Neural crest cell (in vitro differentiated cells): ENCODE data around the gene SBF1. TPM values are rescaled to one million over a fixed set of nuclear protein-coding genes. Genes with fewer than 3 reads are reported as not detected.
"Not testable (repeated sequence)": the region's sequence is repeated elsewhere in the genome, so short reads cannot be mapped to it uniquely, and the experiment has no call there.

Experiments used
- DNase-seq: peaks from one replicate; pipeline ENCODE4 v3.0.0; 2021; ENCODE audit warnings: low read depth, mixed read lengths, low spot score
- H3K27ac Mint-ChIP-seq: one replicate; pipeline ENCODE4 v1.8.0; 2021; ENCODE audit warnings: mild to moderate bottlenecking, mixed read lengths; ENCODE audit not compliant: unreplicated experiment
- H3K27me3 Mint-ChIP-seq: 2 replicates; pipeline ENCODE4 v1.8.0; 2021; ENCODE audit warnings: low read depth, mild to moderate bottlenecking, mixed read lengths
- H3K36me3 Mint-ChIP-seq: 2 replicates; pipeline ENCODE4 v1.8.0; 2021; ENCODE audit warnings: low read depth, mild to moderate bottlenecking, mixed read lengths
- H3K4me1 Mint-ChIP-seq: 2 replicates; pipeline ENCODE4 v1.8.0; 2021; ENCODE audit warnings: mixed read lengths
- H3K4me3 Mint-ChIP-seq: one replicate; pipeline ENCODE4 v1.8.0; 2021; ENCODE audit warnings: mild to moderate bottlenecking, mixed read lengths
- H3K9me3 Mint-ChIP-seq: 2 replicates; pipeline ENCODE4 v1.8.0; 2021; ENCODE audit warnings: mixed read lengths
- total RNA-seq: library from RNA; stranded (reverse); gene quantifications from 2 replicates; pipeline ENCODE4 v1.2.1, GENCODE V29; 2021
- TF ChIP-seq, protein P1 (sequence below): fragments of 200-600 bp; sonication (generic); conservative IDR thresholded peaks from 2 replicates; pipeline ENCODE4 v1.5.0; 2021; ENCODE audit warnings: antibody characterized with exemption, mild to moderate bottlenecking

Gene SBF1
- total RNA-seq, 1 donor from 2014 or later: 130 TPM

DNA sequence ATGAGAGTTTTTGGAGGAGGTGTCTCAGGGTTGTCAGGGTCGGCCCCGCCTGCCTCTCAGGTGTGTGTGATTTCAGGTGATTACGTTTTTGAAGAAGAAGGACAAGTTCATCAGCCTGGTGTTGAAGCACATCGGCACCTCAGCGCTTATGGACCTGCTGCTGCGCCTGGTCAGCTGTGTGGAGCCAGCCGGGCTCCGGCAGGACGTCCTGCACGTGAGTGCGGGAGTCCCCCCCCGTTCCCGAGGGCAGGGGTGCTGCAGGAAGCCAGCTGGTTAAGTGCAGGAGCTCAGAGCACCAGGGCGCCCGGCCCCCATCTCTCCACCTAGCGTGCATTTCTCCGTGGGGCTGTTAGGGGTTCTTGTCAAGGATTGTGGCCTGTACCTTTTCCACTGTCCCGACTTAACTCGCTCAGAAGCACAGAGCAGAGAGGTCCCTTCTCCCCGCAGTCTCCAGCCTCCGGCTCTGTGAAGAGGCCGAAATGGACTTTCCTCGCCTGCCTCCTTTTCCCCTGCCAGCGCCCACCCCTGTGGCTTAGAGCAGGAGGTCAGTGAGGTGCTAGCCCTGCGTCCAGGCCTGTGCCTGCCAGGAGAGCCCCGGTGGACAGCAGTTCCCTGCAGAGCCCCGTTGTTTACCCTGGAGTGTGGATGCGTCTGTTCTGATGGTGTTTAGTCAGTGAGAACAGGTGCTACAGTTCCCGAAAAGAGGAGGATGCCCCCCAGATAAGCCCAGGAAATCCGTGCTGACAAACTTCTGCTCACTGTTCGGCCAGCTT is 60.2 kb downstream of the SBF1 start:
- Mint-ChIP-seq H3K4me1 (no peaks in the 10 kb centered on the region), H3K27ac (no peak overlapping the region)
- TF ChIP-seq, protein P1, sequence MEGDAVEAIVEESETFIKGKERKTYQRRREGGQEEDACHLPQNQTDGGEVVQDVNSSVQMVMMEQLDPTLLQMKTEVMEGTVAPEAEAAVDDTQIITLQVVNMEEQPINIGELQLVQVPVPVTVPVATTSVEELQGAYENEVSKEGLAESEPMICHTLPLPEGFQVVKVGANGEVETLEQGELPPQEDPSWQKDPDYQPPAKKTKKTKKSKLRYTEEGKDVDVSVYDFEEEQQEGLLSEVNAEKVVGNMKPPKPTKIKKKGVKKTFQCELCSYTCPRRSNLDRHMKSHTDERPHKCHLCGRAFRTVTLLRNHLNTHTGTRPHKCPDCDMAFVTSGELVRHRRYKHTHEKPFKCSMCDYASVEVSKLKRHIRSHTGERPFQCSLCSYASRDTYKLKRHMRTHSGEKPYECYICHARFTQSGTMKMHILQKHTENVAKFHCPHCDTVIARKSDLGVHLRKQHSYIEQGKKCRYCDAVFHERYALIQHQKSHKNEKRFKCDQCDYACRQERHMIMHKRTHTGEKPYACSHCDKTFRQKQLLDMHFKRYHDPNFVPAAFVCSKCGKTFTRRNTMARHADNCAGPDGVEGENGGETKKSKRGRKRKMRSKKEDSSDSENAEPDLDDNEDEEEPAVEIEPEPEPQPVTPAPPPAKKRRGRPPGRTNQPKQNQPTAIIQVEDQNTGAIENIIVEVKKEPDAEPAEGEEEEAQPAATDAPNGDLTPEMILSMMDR: no peak

GRCh38 chr22:50408954-50409353 is 65.9 kb downstream of the SBF1 start:
- H3K4me3 Mint-ChIP-seq, H3K27ac Mint-ChIP-seq, DNase-seq, H3K36me3 Mint-ChIP-seq, H3K27me3 Mint-ChIP-seq, H3K9me3 Mint-ChIP-seq, H3K4me1 Mint-ChIP-seq: not testable (repeated sequence)

More for the DNA sequence above, 60.2 kb downstream of the SBF1 start:
- no peaks in the 10 kb centered on the region for H3K27me3 Mint-ChIP-seq
- DNase-seq: no peak
- H3K36me3 Mint-ChIP-seq: no peaks in the 10 kb centered on the region
- no peak overlapping the region for H3K4me3 Mint-ChIP-seq
- H3K9me3 Mint-ChIP-seq: no peaks in the 10 kb centered on the region

- Mint-ChIP-seq H3K9me3 (no peaks in the 10 kb centered on the region), H3K4me1 (no peaks in the 10 kb centered on the region), H3K36me3 (peaks cover 8% of the 10 kb centered on the region), H3K4me3 (no peak overlapping the region), H3K27me3 (no peaks in the 10 kb centered on the region), H3K27ac (no peak overlapping the region)
- DNase-seq: no peak
- TF ChIP-seq, protein P1: no peak
Measured at GRCh38 chr22:50408311-50408710, 66.5 kb downstream of the SBF1 start.

DNA sequence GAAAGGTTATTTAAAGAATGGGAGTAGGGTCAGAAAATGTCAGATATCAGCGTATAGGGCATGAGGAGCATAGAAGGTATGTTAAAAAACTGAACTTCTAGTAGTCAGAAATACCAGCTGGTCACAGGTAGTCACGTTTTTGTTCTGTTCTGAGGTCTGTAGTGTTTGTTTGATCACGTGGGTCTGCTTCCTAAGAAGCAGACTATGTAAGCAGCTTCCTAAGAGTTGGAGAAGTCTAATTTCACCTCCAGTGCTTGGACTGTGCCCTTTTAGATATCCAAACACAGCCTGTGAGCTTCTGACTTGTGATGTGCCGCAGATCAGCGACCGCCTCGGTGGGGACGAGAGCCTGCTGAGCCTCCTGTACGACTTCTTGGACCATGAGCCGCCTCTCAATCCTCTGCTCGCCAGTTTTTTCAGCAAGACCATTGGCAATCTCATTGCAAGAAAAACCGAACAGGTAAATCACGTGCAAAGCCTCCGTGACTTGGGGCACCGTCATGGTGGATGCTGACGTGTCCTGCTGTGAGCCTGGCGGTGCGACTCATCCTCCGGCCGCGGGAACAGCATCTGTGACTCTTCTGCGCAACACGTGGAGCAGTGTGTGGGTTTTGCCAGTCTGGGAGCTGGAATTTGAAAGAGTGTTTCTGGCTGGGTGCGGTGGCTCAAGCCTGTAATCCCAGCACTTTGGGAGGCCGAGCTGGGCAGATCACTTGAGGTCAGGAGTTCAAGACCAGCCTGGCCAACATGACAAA is 68.2 kb downstream of the SBF1 start:
- Mint-ChIP-seq H3K4me3 (no peak overlapping the region), H3K27ac (peak overlapping the region; percentile 43), H3K36me3 (peaks cover 8% of the 10 kb centered on the region)

DNA sequence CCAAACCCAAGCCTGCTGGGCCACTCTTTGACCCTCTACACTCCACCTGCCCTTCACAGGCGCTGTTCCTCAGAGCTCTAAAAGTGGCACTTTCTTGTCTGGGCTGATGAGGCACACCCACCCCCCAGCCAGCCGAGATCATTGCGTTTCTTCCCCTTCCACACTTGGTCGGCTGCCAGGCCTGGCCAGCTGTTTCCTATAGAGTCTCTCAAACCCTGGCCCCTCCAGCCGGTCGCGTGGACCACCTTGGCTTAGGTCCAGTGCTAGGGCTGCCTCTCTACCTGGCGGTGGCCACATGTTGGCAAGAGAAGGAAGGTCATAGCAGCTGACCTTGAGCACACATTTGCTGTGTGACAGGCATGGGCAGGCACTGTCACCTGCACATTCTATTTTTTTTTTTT is 71.1 kb downstream of the SBF1 start:
- TF ChIP-seq, protein P1: no peak
- Mint-ChIP-seq H3K4me1 (peaks cover 4% of the 10 kb centered on the region), H3K27ac (no peak overlapping the region), H3K4me3 (no peak overlapping the region), H3K36me3 (peaks cover 8% of the 10 kb centered on the region), H3K27me3 (no peaks in the 10 kb centered on the region), H3K9me3 (no peaks in the 10 kb centered on the region)
- no peak for DNase-seq

More for the DNA sequence above, 68.2 kb downstream of the SBF1 start:
- H3K9me3 Mint-ChIP-seq: no peaks in the 10 kb centered on the region
- TF ChIP-seq, protein P1: no peak
- no peak for DNase-seq
- no peaks in the 10 kb centered on the region for H3K4me1 Mint-ChIP-seq
- H3K27me3 Mint-ChIP-seq: no peaks in the 10 kb centered on the region

DNA sequence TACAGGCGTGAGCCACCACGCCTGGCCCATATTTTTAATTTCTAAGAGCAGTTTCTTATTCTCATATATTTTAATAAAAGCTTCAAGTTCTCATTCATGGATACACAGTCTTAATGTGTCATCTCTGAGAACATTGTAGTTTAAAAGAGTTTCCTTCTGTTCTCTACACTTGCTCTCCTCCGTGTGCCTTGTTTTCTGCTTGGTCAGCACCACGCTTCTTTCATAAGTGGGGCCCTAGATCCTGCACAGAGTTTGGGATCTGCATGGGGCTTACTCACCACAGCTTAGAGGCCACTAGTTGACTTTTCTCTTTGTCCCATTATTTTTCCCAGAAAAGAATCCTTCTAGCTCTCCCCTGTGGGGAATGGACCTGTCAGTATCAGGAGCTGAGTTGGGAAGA is 72.9 kb downstream of the SBF1 start:
- H3K27ac Mint-ChIP-seq: no peak overlapping the region
- DNase-seq: no peak
- H3K27me3 Mint-ChIP-seq: no peaks in the 10 kb centered on the region
- H3K36me3 Mint-ChIP-seq: peaks cover 6% of the 10 kb centered on the region
- no peak overlapping the region for H3K4me3 Mint-ChIP-seq
- TF ChIP-seq, protein P1: no peak
- H3K4me1 Mint-ChIP-seq: peaks cover 9% of the 10 kb centered on the region
- H3K9me3 Mint-ChIP-seq: no peaks in the 10 kb centered on the region
